K562 (cell line): ENCODE results near the gene ARID3C. TPM values are rescaled to one million over a fixed set of nuclear protein-coding genes. Genes with fewer than 3 reads are reported as not detected.
A peak's percentile ranks its signal among the peaks of the same experiment; 100 is the strongest.

Experiments used
- ATAC-seq: fragments of 200-7000 bp; cut with Tn5 transposase; 3 replicates; pipeline ENCODE4 v1.9.1; 2020; ENCODE audit warnings: moderate library complexity
- BruUV-seq: library from RNA; stranded (reverse); fragments of 400-500 nt; replicated peaks from 2 replicates; lab custom pipeline; 2021; lab: Mats Ljungman, UMichigan
- CTCF ChIA-PET: fragments of 300-600 bp; formaldehyde crosslinking; extraction: SDS; loops from one replicate; lab custom pipeline; 2021; ENCODE audit warnings: low intra/inter-chr PET ratio; lab: Yijun Ruan, JAX
- POLR2A ChIA-PET: fragments of 300-600, 350-650 bp; sonication (Branson Sonifier 250); formaldehyde crosslinking; extraction: SDS; loops from one replicate; lab custom pipeline; 2021; ENCODE audit warnings: antibody characterized with exemption, inconsistent platforms; lab: Yijun Ruan, JAX
- DNase-seq, 4 experiments: peaks; one replicate each; pipeline versions ENCODE4 v3.0.0 to v3.0.0-alpha.2; 2011 to 2018; ENCODE audit warnings: low spot score in 3 of 4, mixed read lengths in 3 of 4; ENCODE audit errors: extremely low read depth in 1 of 4
- FAIRE-seq: peaks from 2 replicates; lab custom pipeline; 2011; peaks lifted over from hg19 to GRCh38; lab: Jason Lieb, UNC
- H2AFZ ChIP-seq: 2 replicates; pipeline ENCODE4 v1.6.0; 2011; ENCODE audit warnings: low read depth, low read length, control low read depth, inconsistent platforms
- H3K27ac ChIP-seq: fragments of 200-600 bp; 3 replicates; pipeline ENCODE4 v1.8.0; 2011; ENCODE audit warnings: low read depth, mild to moderate bottlenecking, control low read depth, inconsistent platforms, low read length, moderate library complexity, mixed read lengths; ENCODE audit errors: extremely low read depth
- H3K27me3 ChIP-seq, 2 experiments: fragments of 300-600 bp in 1 of 2; 2 replicates in 1 of 2; 3 replicates in 1 of 2; pipeline versions ENCODE4 v1.6.0 to v1.8.0; 2011; ENCODE audit warnings: inconsistent platforms in 2 of 2, low read length in 2 of 2, mild to moderate bottlenecking in 1 of 2, mixed read lengths in 1 of 2, moderate library complexity in 1 of 2; ENCODE audit not compliant: control insufficient read depth in 2 of 2, insufficient read depth in 2 of 2
- H3K36me3 ChIP-seq: fragments of 300-600 bp; 3 replicates; pipeline ENCODE4 v1.8.0; 2011; ENCODE audit warnings: mild to moderate bottlenecking, low read length, inconsistent platforms; ENCODE audit not compliant: control insufficient read depth, insufficient read depth
- H3K4me1 ChIP-seq, 2 experiments: fragments of 200-600 bp in 1 of 2; replicated peaks in 1 of 2; 2 replicates in 1 of 2; 3 replicates in 1 of 2; pipeline versions ENCODE4 v1.5.1 to v1.8.0; 2011; ENCODE audit warnings: inconsistent platforms in 2 of 2, low read length in 2 of 2, mild to moderate bottlenecking in 1 of 2, mixed read lengths in 1 of 2, moderate library complexity in 1 of 2; ENCODE audit not compliant: control insufficient read depth in 2 of 2, insufficient read depth in 2 of 2
- H3K4me2 ChIP-seq: 2 replicates; pipeline ENCODE4 v1.6.1; 2011; ENCODE audit warnings: low read length, control low read depth, inconsistent platforms, mixed read lengths; ENCODE audit not compliant: insufficient read depth
- H3K4me3 ChIP-seq: fragments of 200-600 bp; sonication (generic), shearing (Covaris generic); 2 replicates; pipeline ENCODE4 v1.5.1; 2016; ENCODE audit warnings: control low read depth, inconsistent platforms
- H3K79me2 ChIP-seq: fragments of 200-600 bp; 3 replicates; pipeline ENCODE4 v1.8.0; 2011; ENCODE audit warnings: low read length, inconsistent platforms; ENCODE audit not compliant: control insufficient read depth, insufficient read depth
- H3K9ac ChIP-seq, 2 experiments: 2 replicates each; pipeline versions ENCODE4 v1.6.0 to v1.6.1; 2011; ENCODE audit warnings: low read depth in 2 of 2, low read length in 2 of 2, control low read depth in 1 of 2, inconsistent platforms in 1 of 2, mild to moderate bottlenecking in 1 of 2, mixed read lengths in 1 of 2; ENCODE audit not compliant: insufficient read depth in 1 of 2
- H3K9me1 ChIP-seq: one replicate; pipeline ENCODE4 v1.6.0; 2011; ENCODE audit warnings: inconsistent platforms, mild to moderate bottlenecking, low read length, moderate library complexity; ENCODE audit not compliant: control insufficient read depth, insufficient read depth
- H3K9me3 ChIP-seq: replicated peaks from 2 replicates; pipeline ENCODE4 v1.5.1; 2011; ENCODE audit warnings: low read depth, low read length, inconsistent platforms; ENCODE audit not compliant: control insufficient read depth, insufficient read depth
- H4K20me1 ChIP-seq: replicated peaks from 2 replicates; pipeline ENCODE4 v1.6.1; 2011; ENCODE audit warnings: low read length, inconsistent platforms, mixed read lengths; ENCODE audit not compliant: control insufficient read depth, insufficient read depth
- EWSR1 ChIP-seq: fragments of 450-650 bp; IDR thresholded peaks from 2 replicates; pipeline ENCODE4 v1.6.1; 2018; ENCODE audit warnings: borderline replicate concordance, mild to moderate bottlenecking, low read depth, moderate library complexity; ENCODE audit not compliant: partially characterized antibody
- HDAC6 ChIP-seq: IDR thresholded peaks from 2 replicates; pipeline ENCODE4 v1.6.1; 2012; ENCODE audit warnings: low read depth, mild to moderate bottlenecking, control low read depth, inconsistent platforms, low read length, moderate library complexity
- HNRNPL ChIP-seq: fragments of 200-400 bp; formaldehyde crosslinking; IDR thresholded peaks from 2 replicates; pipeline ENCODE4 v1.6.1; 2017; ENCODE audit warnings: low read depth, mild to moderate bottlenecking, low read length
- LEF1 ChIP-seq: fragments of 450-650 bp; IDR thresholded peaks from 2 replicates; pipeline ENCODE4 v1.6.1; 2016; ENCODE audit warnings: mild to moderate bottlenecking
- RBM22 ChIP-seq: fragments of 200-400 bp; formaldehyde crosslinking; IDR thresholded peaks from 2 replicates; pipeline ENCODE4 v1.6.1; 2018; ENCODE audit warnings: low read length, low read depth; ENCODE audit not compliant: poor library complexity, severe bottlenecking
- SMARCA4 ChIP-seq: fragments of 450-650 bp; IDR thresholded peaks from 2 replicates; pipeline ENCODE4 v1.6.1; 2016
- SOX6 ChIP-seq: fragments of 450-650 bp; IDR thresholded peaks from 2 replicates; pipeline ENCODE4 v1.6.1; 2014; ENCODE audit warnings: mild to moderate bottlenecking
- ZBTB17 ChIP-seq: fragments of 450-650 bp; formaldehyde crosslinking; IDR thresholded peaks from 2 replicates; pipeline ENCODE4 v1.4.0; 2020; ENCODE audit warnings: mild to moderate bottlenecking
- ZBTB7A ChIP-seq: IDR thresholded peaks from 2 replicates; pipeline ENCODE4 v1.6.1; 2011; ENCODE audit warnings: low read depth, mild to moderate bottlenecking, low read length, moderate library complexity, borderline replicate concordance; ENCODE audit not compliant: control insufficient read depth
- ZFP36 ChIP-seq: fragments of 150-350 bp; IDR thresholded peaks from 2 replicates; pipeline ENCODE4 v1.6.1; 2018; ENCODE audit warnings: low read length, low read depth; ENCODE audit not compliant: partially characterized antibody
- ZNF124 ChIP-seq: sonication (generic); formaldehyde crosslinking; IDR thresholded peaks from 2 replicates; pipeline ENCODE4 v1.8.1; 2022; ENCODE audit warnings: missing genetic modification reagents
- ZNF165 ChIP-seq: fragments of 250-450 bp; sonication (Bioruptor Pico); IDR thresholded peaks from 2 replicates; pipeline ENCODE4 v1.4.0; 2020; ENCODE audit warnings: borderline replicate concordance
- ZNF586 ChIP-seq: fragments of 450-650 bp; formaldehyde crosslinking; conservative IDR thresholded peaks from 2 replicates; pipeline ENCODE4 v1.4.0; 2020; ENCODE audit warnings: mild to moderate bottlenecking, moderate library complexity
- ZNF644 ChIP-seq: fragments of 200-800 bp; sonication (Bioruptor generic); IDR thresholded peaks from 2 replicates; pipeline ENCODE4 v1.6.1; 2016; ENCODE audit warnings: low read depth, missing genetic modification characterization, missing compliant biosample characterization
- ZNF780A ChIP-seq: fragments of 250-450 bp; sonication (Bioruptor Pico); IDR thresholded peaks from 2 replicates; pipeline ENCODE4 v1.5.0; 2021; ENCODE audit warnings: mild to moderate bottlenecking
- WGBS: fragments of 100-300 bp; shearing (Covaris generic); methylation state at CpG from one replicate; pipeline ENCODE4 v1.1.6; 2016; ENCODE audit warnings: low coverage, mixed read lengths; ENCODE audit not compliant: insufficient coverage; ENCODE audit errors: missing lambda C conversion rate; 5-methylcytosine and 5-hydroxymethylcytosine counted together
- in situ Hi-C: fragments of 300-500 bp; cut with MboI; formaldehyde crosslinking; loops from 4 replicates; pipeline ENCODE4 v1.15.0; 2018; ENCODE audit warnings: inconsistent platforms, mixed read lengths
- intact Hi-C: fragments of 100-400 bp; cut with micrococcal nuclease; formaldehyde crosslinking; loops from 2 replicates; pipeline ENCODE4 v1.14.2; 2022
- polyA plus RNA-seq, 8 experiments: library from polyadenylated mRNA; depleted of rRNA in 4 of 8; stranded (reverse) in 5 of 8; unstranded in 3 of 8; fragments of >200 nt; fragmentation: Nextera tagmentation in 2 of 8; fragmentation: Illumina TruSeq in 1 of 8; extraction: Ambion mirVana in 2 of 8; extraction: Trizol in 1 of 8; gene quantifications; 2 replicates each; pipeline versions ENCODE4 v1.2.1 to v1.2.3, GENCODE V29; 2011 to 2014; ENCODE audit warnings: inconsistent platforms in 1 of 8, missing spikeins in 1 of 8
- total RNA-seq, 7 experiments: library from RNA; depleted of rRNA in 6 of 7; stranded (reverse); fragments of >200 nt in 6 of 7; fragmentation: Illumina TruSeq in 2 of 7; extraction: Trizol in 2 of 7; gene quantifications; 2 replicates each; pipeline versions ENCODE4 v1.2.1 to v1.2.3, GENCODE V29; 2011 to 2021; ENCODE audit warnings: low replicate concordance in 1 of 7
- TF ChIP-seq, protein P1 (sequence below): fragments of 450-650 bp; IDR thresholded peaks from 2 replicates; pipeline ENCODE4 v1.6.1; 2016
- TF ChIP-seq, protein P2 (sequence below): sonication (generic); formaldehyde crosslinking; IDR thresholded peaks from 2 replicates; pipeline ENCODE4 v1.4.0; 2020; ENCODE audit warnings: mild to moderate bottlenecking, missing genetic modification reagents
- TF ChIP-seq, protein P3 (sequence below): fragments of 450-650 bp; IDR thresholded peaks from 2 replicates; pipeline ENCODE4 v1.6.1; 2017; ENCODE audit warnings: mild to moderate bottlenecking, moderate library complexity

Gene ARID3C
- total and polyA plus RNA-seq, 9 of the 15 experiments (the other 6 are each of a cell fraction or from before 2014, with no cell fraction given), result not detected

DNA sequence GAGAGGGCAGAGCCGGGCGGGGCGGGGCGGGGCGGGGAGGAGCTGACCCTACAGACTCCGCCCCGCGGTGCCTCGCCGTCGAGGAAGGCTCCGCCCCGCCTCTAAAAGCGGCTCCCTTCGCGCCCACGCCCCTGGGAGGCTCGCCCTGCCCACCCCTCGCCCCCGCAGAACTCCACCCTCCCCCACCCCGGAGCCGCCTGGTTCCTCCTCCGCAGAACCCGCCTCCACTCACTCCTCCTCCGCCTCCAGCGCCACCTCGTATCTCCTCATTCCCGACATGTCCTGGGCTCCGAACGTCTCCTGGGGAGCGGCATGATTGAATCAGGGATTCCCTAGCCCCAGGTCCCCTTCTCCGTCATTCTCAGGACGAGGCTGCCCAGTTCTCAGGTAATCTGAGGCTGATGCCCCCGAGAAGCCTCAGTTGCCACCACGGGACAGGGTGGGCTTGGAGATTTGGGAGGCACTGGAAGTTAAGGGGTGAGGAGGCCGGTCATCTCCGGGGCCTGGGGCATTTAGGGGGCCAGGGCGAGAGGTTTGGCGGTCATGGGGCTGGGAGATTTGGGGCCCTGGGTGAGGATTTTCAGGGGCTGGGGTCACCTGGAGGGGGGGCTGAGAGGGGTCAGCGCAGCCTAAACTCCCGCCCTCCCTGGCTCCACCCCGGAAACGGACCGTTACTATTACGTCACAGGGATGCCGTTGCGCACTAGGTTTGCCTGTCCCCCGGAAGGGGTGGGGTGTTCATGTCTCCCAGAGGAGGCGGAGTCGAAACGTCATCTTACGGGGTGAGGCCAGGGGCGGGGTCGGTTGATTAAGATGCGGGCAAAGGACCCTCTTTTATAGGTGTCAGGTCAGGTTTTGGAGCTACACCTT lies 36.8 kb upstream of the ARID3C start:
- TSS peak; percentile 72 for BruUV-seq
- DNase-seq (peak; percentile 91 to 95 (median 93)), ATAC-seq (peak; percentile 88), FAIRE-seq (peak; percentile 98)
- Histone ChIP-seq H3K9me1 (peaks cover 2% of the 10 kb centered on the region), H3K36me3 (peaks cover 14% of the 10 kb centered on the region; the same call in 2 of the 3 replicates), H3K9ac (peak overlapping the region; percentile 87 to 96), H3K79me2 (peaks cover 28% of the 10 kb centered on the region), H2AFZ (peak overlapping the region; percentile 94), H3K4me1 (peaks cover 17 to 19% of the 10 kb centered on the region in 2 experiments), H3K4me3 (peak overlapping the region; percentile 75), H4K20me1 (0 out of 2 replicates have a peak, but pooled peaks cover 4% of the 10 kb centered on the region), H3K27me3 (no peaks in the 10 kb centered on the region), H3K4me2 (peak overlapping the region; percentile 94), H3K9me3 (no peaks in the 10 kb centered on the region), H3K27ac (peak overlapping the region; percentile 95)
- ChIA-PET POLR2A (interaction anchor here (0.7 to 1.3 kb wide), 2 partner anchors 245 to 831 kb away, joined by 3 read pairs; no protein-coding TSS in a partner anchor), CTCF (interaction anchor here (1.0 to 1.1 kb wide), 2 partner anchors 18 to 19 kb away, joined by 3 read pairs; partner anchors contain the start of gene GALT)
- intact Hi-C loops (no loop called here), in situ Hi-C loops (no loop called here)
- 2% methylated on average over 13 of the region's 55 CpGs for WGBS
- TF ChIP-seq LEF1 (peak; percentile 67; the same call in 1 of the 2 replicates), SOX6 (no peak), ZNF165 (CRISPR knock-in tag) (no peak), EWSR1 (no peak), ZNF644 (no peak), ZNF780A (CRISPR knock-in tag) (no peak), SMARCA4 (peak; percentile 52; the same call in 1 of the 2 replicates), ZBTB17 (CRISPR knock-in tag) (no peak), ZNF124 (CRISPR knock-in tag) (no peak), ZBTB7A (peak; percentile 96), HNRNPL (no peak), HDAC6 (no peak), ZNF586 (no peak), RBM22 (no peak), ZFP36 (no peak)
- TF ChIP-seq, protein P1, sequence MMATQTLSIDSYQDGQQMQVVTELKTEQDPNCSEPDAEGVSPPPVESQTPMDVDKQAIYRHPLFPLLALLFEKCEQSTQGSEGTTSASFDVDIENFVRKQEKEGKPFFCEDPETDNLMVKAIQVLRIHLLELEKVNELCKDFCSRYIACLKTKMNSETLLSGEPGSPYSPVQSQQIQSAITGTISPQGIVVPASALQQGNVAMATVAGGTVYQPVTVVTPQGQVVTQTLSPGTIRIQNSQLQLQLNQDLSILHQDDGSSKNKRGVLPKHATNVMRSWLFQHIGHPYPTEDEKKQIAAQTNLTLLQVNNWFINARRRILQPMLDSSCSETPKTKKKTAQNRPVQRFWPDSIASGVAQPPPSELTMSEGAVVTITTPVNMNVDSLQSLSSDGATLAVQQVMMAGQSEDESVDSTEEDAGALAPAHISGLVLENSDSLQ, result 0 out of 2 replicates have a peak, but pooled peaks have one; percentile 9
- TF ChIP-seq, protein P2, sequence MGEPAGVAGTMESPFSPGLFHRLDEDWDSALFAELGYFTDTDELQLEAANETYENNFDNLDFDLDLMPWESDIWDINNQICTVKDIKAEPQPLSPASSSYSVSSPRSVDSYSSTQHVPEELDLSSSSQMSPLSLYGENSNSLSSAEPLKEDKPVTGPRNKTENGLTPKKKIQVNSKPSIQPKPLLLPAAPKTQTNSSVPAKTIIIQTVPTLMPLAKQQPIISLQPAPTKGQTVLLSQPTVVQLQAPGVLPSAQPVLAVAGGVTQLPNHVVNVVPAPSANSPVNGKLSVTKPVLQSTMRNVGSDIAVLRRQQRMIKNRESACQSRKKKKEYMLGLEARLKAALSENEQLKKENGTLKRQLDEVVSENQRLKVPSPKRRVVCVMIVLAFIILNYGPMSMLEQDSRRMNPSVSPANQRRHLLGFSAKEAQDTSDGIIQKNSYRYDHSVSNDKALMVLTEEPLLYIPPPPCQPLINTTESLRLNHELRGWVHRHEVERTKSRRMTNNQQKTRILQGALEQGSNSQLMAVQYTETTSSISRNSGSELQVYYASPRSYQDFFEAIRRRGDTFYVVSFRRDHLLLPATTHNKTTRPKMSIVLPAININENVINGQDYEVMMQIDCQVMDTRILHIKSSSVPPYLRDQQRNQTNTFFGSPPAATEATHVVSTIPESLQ (CRISPR knock-in tag), result 0 out of 2 replicates have a peak, but pooled peaks have one; percentile 3
- TF ChIP-seq, protein P3, sequence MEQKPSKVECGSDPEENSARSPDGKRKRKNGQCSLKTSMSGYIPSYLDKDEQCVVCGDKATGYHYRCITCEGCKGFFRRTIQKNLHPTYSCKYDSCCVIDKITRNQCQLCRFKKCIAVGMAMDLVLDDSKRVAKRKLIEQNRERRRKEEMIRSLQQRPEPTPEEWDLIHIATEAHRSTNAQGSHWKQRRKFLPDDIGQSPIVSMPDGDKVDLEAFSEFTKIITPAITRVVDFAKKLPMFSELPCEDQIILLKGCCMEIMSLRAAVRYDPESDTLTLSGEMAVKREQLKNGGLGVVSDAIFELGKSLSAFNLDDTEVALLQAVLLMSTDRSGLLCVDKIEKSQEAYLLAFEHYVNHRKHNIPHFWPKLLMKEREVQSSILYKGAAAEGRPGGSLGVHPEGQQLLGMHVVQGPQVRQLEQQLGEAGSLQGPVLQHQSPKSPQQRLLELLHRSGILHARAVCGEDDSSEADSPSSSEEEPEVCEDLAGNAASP, result no peak
